ENCODE measurements around the gene ADCK2.

ADCK2 gene

GRCh38 chr7:140670343-140670935 is 2.3 kb upstream of the ADCK2 start:
- intact Hi-C loops (cut with DNase I): loop anchor here (10.0 kb wide), 2 partner anchors 144 to 254 kb away; partner anchors contain the start of gene BRAF
- no peak for DNase-seq

GRCh38 chr7:140671966-140672365 is 779 bp upstream of the ADCK2 start:
- DNase-seq: peak in 1 of 10 donors; percentile 82
- intact Hi-C loops (cut with DNase I): loop anchor here (10.0 kb wide), 2 partner anchors 143 to 253 kb away; partner anchors contain the start of gene BRAF

GRCh38 chr7:140673063-140673773 is 473 bp downstream of the ADCK2 start:
- DNase-seq: peak in 6 of 10 donors; percentile 29 to 91 (median 44)
- intact Hi-C loops (cut with DNase I): loop anchor here (10.0 kb wide), 2 partner anchors 142 to 252 kb away; partner anchors contain the start of gene BRAF

GRCh38 chr7:140673774-140674155 is 1.0 kb downstream of the ADCK2 start:
- peak in 2 of 10 donors; percentile 28 to 87 for DNase-seq
- intact Hi-C loops (cut with DNase I): loop anchor here (10.0 kb wide), 2 partner anchors 141 to 251 kb away; partner anchors contain the start of gene BRAF

- intact Hi-C loops (cut with DNase I): loop anchor here (10.0 kb wide), 2 partner anchors 140 to 250 kb away; partner anchors contain the start of gene BRAF
- peak in 1 of 10 donors; percentile 32 for DNase-seq
These were observed 1.6 kb downstream of the ADCK2 start for GRCh38 chr7:140674356-140674800.

- DNase-seq: peak in 4 of 10 donors; percentile 25 to 87 (median 46)
- intact Hi-C loops (cut with DNase I): loop anchor here (5.0 to 10.0 kb wide), 3 partner anchors 140 to 337 kb away; partner anchors contain the start of genes BRAF and MRPS33
These were observed 2.4 kb downstream of the ADCK2 start for GRCh38 chr7:140674899-140675701.

- DNase-seq: peak in 1 of 10 donors; percentile 33
- intact Hi-C loops (cut with DNase I): loop anchor here (5.0 to 10.0 kb wide), 3 partner anchors 139 to 337 kb away; partner anchors contain the start of genes BRAF and MRPS33
These were observed 3.0 kb downstream of the ADCK2 start for GRCh38 chr7:140675726-140676125.

GRCh38 chr7:140676306-140676705 is 3.6 kb downstream of the ADCK2 start:
- DNase-seq: no peak
- intact Hi-C loops (cut with DNase I): loop anchor here (5.0 to 10.0 kb wide), 3 partner anchors 138 to 336 kb away; partner anchors contain the start of genes BRAF and MRPS33

GRCh38 chr7:140676956-140677355 is 4.2 kb downstream of the ADCK2 start:
- peak in 1 of 10 donors; percentile 51 for DNase-seq
- intact Hi-C loops (cut with DNase I): loop anchor here (5.0 to 10.0 kb wide), 3 partner anchors 138 to 335 kb away; partner anchors contain the start of genes BRAF and MRPS33

GRCh38 chr7:140677496-140677895 is 4.8 kb downstream of the ADCK2 start:
- peak in 1 of 10 donors; percentile 35 for DNase-seq
- intact Hi-C loops (cut with DNase I): loop anchor here (5.0 to 10.0 kb wide), 3 partner anchors 137 to 335 kb away; partner anchors contain the start of genes BRAF and MRPS33

- intact Hi-C loops (cut with DNase I): loop anchor here (5.0 to 10.0 kb wide), 3 partner anchors 137 to 334 kb away; partner anchors contain the start of genes BRAF and MRPS33
- peak in 1 of 10 donors; percentile 69 for DNase-seq
These were observed 5.5 kb downstream of the ADCK2 start for GRCh38 chr7:140678081-140678815.

GRCh38 chr7:140678816-140679130 is 6.0 kb downstream of the ADCK2 start:
- DNase-seq: peak in 1 of 10 donors; percentile 58
- intact Hi-C loops (cut with DNase I): loop anchor here (5.0 to 10.0 kb wide), 3 partner anchors 136 to 334 kb away; partner anchors contain the start of genes BRAF and MRPS33

- peak in 1 of 10 donors; percentile 34 for DNase-seq
- intact Hi-C loops (cut with DNase I): loop anchor here (5.0 to 10.0 kb wide), 3 partner anchors 136 to 333 kb away; partner anchors contain the start of genes BRAF and MRPS33
These were observed 6.4 kb downstream of the ADCK2 start for GRCh38 chr7:140679186-140679585.

- peak in 1 of 10 donors; percentile 52 for DNase-seq
- intact Hi-C loops (cut with DNase I): no loop called here
These were observed 8.1 kb downstream of the ADCK2 start for GRCh38 chr7:140680886-140681285.

- intact Hi-C loops (cut with DNase I): no loop called here
These were observed 9.0 kb downstream of the ADCK2 start for GRCh38 chr7:140681766-140682165.

GRCh38 chr7:140683657-140684056 is 10.9 kb downstream of the ADCK2 start:
- intact Hi-C loops (cut with DNase I): no loop called here
- peak in 1 of 10 donors; percentile 82 for DNase-seq

More at GRCh38 chr7:140681766-140682165, 9.0 kb downstream of the ADCK2 start:
- peak in 1 of 10 donors; percentile 8 for DNase-seq

- DNase-seq: peak in 1 of 10 donors; percentile 54
- intact Hi-C loops (cut with DNase I): no loop called here
These were observed 11.6 kb downstream of the ADCK2 start for GRCh38 chr7:140684066-140684950.
